Measurements from ENCODE around the gene CIRBP. TPM values are rescaled to one million over a fixed set of nuclear protein-coding genes. Genes with fewer than 3 reads are reported as not detected.

The CIRBP gene
- total RNA-seq, 1 donor from 2014 or later: 352 TPM

- Histone ChIP-seq H3K4me3 (peak overlapping the region; percentile 77), H3K27ac (peak overlapping the region; percentile 98), H3K36me3 (peaks cover 56% of the 10 kb centered on the region), H3K27me3 (ENCODE audit: low read depth) (no peaks in the 10 kb centered on the region), H3K4me1 (peaks cover 60% of the 10 kb centered on the region), H3K9me3 (no peaks in the 10 kb centered on the region)
- DNase-seq: no peak
- intact Hi-C loops (cut with DNase I): no loop called here
- ATAC-seq: peak in 1 of 2 donors; percentile 3
- no peak for TF ChIP-seq CTCF (IDR thresholded peaks at IDR 0.05)
Observed at GRCh38 chr19:1253514-1254080, 15.5 kb upstream of the CIRBP start.

GRCh38 chr19:1254081-1254527 is 15.0 kb upstream of the CIRBP start:
- no peaks in the 10 kb centered on the region for H3K27me3 ChIP-seq (ENCODE audit: low read depth)
- H3K9me3 ChIP-seq: no peaks in the 10 kb centered on the region
- H3K36me3 ChIP-seq: peaks cover 56% of the 10 kb centered on the region
- H3K4me3 ChIP-seq: peak overlapping the region; percentile 77
- TF ChIP-seq CTCF (IDR thresholded peaks at IDR 0.05): no peak
- intact Hi-C loops (cut with DNase I): no loop called here
- peak overlapping the region; percentile 98 for H3K27ac ChIP-seq
- DNase-seq (peak; percentile 62), ATAC-seq (no peak)
- H3K4me1 ChIP-seq: peaks cover 65% of the 10 kb centered on the region

- peak overlapping the region; percentile 98 for H3K27ac ChIP-seq
- TF ChIP-seq CTCF (IDR thresholded peaks at IDR 0.05): no peak
- H3K4me1 ChIP-seq: peaks cover 71% of the 10 kb centered on the region
- no peaks in the 10 kb centered on the region for H3K9me3 ChIP-seq
- DNase-seq (no peak), ATAC-seq (no peak)
- H3K27me3 ChIP-seq (ENCODE audit: low read depth): no peaks in the 10 kb centered on the region
- intact Hi-C loops (cut with DNase I): no loop called here
- H3K4me3 ChIP-seq: peak overlapping the region; percentile 77
- peaks cover 56% of the 10 kb centered on the region for H3K36me3 ChIP-seq
Observed at GRCh38 chr19:1254530-1255185, 14.5 kb upstream of the CIRBP start.

- Histone ChIP-seq H3K9me3 (no peaks in the 10 kb centered on the region), H3K27me3 (ENCODE audit: low read depth) (no peaks in the 10 kb centered on the region), H3K27ac (peak overlapping the region; percentile 98), H3K4me1 (peaks cover 79% of the 10 kb centered on the region), H3K36me3 (peaks cover 56% of the 10 kb centered on the region), H3K4me3 (no peak overlapping the region)
- TF ChIP-seq CTCF (IDR thresholded peaks at IDR 0.05): no peak
- DNase-seq (no peak), ATAC-seq (no peak)
- intact Hi-C loops (cut with DNase I): no loop called here
Observed at GRCh38 chr19:1255186-1256161, 13.7 kb upstream of the CIRBP start.

GRCh38 chr19:1256646-1257474 is 12.3 kb upstream of the CIRBP start:
- peak overlapping the region; percentile 36 for H3K27ac ChIP-seq
- ATAC-seq: no peak
- H3K36me3 ChIP-seq: peaks cover 50% of the 10 kb centered on the region
- TF ChIP-seq CTCF (IDR thresholded peaks at IDR 0.05): no peak
- H3K4me1 ChIP-seq: peaks cover 85% of the 10 kb centered on the region
- no peak for DNase-seq
- no peaks in the 10 kb centered on the region for H3K27me3 ChIP-seq (ENCODE audit: low read depth)
- intact Hi-C loops (cut with DNase I): no loop called here
- H3K9me3 ChIP-seq: no peaks in the 10 kb centered on the region
- no peak overlapping the region for H3K4me3 ChIP-seq

Data from lower lobe of right lung (tissue), 2 donors.